Measurements from ENCODE around the gene SPAG16.
"Not testable (repeated sequence)": the region's sequence is repeated elsewhere in the genome, so short reads cannot be mapped to it uniquely, and the experiment has no call there.

Gene SPAG16

DNA sequence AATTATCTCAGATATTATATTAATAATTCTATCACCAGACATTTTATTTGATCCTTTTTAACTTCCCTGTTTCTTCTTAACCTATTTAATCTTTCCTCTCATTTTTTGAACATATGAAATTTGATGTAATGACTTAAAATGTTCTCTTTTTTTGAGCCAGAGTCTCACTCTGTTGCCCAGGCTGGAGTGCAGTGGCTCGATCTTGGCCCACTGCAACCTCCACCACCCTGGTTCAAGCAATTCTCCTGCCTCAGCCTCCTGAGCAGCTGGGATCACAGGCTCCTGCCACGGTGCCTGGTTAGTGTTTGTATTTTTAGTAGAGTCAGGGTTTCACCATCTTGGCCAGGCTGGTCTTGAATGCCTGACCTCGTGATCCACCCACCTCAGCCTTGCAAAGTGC lies 404.6 kb downstream of the SPAG16 start:
- DNase-seq (ENCODE audit: low read depth in 1 of 2, low spot score in 1 of 2) = not testable (repeated sequence)

DNA sequence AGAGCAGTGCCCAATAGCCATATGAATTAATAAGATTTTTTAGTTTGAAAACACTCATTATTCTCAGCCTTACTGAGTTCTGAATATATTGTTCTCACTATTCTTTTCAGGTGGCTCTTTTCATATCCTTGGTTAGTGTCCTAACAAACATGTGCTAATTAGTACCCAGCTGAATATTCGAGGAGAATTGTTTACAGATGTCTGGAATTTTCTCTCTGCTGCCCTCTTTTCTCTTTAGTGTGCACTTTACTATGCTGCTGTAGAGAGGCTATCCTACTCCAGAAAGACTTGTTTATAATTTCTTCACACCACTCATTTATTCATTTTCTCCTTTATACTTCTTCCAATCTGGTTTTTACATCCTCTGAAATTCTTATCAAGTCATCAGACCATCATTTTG lies 405.3 kb downstream of the SPAG16 start:
- DNase-seq (ENCODE audit: low read depth in 1 of 2, low spot score in 1 of 2) = no peak

GRCh38 chr2:213691351-213691750 lies 407.1 kb downstream of the SPAG16 start:
- DNase-seq (ENCODE audit: low read depth in 1 of 2, low spot score in 1 of 2) = no peak

DNA sequence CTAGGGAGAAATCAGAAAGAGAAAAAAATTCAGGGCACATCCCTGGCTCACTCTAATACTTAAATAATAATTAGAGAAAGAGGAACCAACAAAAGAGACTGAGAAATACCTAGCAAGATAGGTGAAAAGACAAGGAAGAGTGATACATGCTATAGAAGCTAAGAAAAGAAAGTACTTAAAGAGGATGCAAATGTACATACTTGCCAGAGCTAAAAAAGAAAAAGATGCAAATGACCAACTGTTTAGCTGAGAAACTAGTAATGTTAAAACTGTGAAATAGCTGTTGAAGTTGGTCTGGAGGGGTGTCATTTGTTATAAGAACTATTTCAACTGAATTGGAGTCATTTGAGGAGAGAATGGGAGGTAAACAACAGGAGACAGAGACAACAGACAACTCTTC lies 412.2 kb downstream of the SPAG16 start:
- no peak for DNase-seq (ENCODE audit: low read depth in 1 of 2, low spot score in 1 of 2)

DNA sequence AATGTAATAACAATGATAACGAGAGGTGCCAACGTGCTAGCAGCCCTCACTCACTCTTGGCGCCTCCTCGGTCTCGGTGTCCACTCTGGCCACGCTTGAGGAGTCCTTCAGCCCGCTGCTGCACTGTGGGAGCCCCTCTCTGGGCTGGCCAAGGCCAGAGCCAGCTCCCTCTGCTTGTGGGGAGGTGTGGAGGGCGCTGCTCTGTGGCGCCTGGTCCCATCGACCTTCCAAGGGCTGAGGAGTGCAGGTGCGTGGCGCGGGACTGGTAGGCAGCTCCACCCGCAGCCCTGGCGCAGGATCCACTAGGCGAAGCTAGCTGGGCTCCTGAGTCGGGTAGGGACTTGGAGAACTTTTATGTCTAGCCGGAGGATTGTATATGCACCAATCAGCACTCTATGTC lies 417.1 kb downstream of the SPAG16 start:
- not testable (repeated sequence) for DNase-seq (ENCODE audit: low read depth in 1 of 2, low spot score in 1 of 2)

GRCh38 chr2:213703406-213704098 lies 419.3 kb downstream of the SPAG16 start:
- no peak for DNase-seq (ENCODE audit: low read depth in 1 of 2, low spot score in 1 of 2)

DNA sequence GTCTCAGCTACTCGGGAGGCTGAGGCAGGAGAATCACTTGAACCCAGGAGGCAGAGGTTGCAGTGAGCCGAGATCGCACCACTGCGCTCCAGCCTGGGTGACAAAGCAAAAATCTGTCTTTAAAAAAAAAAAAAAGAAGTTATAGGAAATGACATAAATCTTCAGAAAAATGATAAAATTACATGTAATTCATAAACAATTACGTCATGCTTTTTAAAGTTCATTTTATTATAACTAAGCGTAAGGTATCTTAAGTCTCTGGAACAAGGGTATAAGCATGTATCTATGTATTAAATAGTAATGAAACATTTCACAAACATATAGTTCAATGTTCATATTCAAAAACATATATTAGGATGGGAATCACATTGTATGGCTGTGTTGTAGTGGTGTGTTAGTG lies 425.9 kb downstream of the SPAG16 start:
- no peak for DNase-seq (ENCODE audit: low read depth in 1 of 2, low spot score in 1 of 2)

GRCh38 chr2:213718411-213718810 lies 434.1 kb downstream of the SPAG16 start:
- DNase-seq (ENCODE audit: low read depth in 1 of 2, low spot score in 1 of 2) = not testable (repeated sequence)

- no peak for DNase-seq (ENCODE audit: low read depth in 1 of 2, low spot score in 1 of 2)
Observed at GRCh38 chr2:213722565-213722964, 438.3 kb downstream of the SPAG16 start.

- DNase-seq (ENCODE audit: low read depth in 1 of 2, low spot score in 1 of 2) = no peak
Observed at GRCh38 chr2:213723041-213723560, 438.8 kb downstream of the SPAG16 start.

- DNase-seq (ENCODE audit: low read depth in 1 of 2, low spot score in 1 of 2) = no peak
Observed at GRCh38 chr2:213723707-213724106, 439.4 kb downstream of the SPAG16 start.

GRCh38 chr2:213726101-213726500 lies 441.8 kb downstream of the SPAG16 start:
- no peak for DNase-seq (ENCODE audit: low read depth in 1 of 2, low spot score in 1 of 2)

DNA sequence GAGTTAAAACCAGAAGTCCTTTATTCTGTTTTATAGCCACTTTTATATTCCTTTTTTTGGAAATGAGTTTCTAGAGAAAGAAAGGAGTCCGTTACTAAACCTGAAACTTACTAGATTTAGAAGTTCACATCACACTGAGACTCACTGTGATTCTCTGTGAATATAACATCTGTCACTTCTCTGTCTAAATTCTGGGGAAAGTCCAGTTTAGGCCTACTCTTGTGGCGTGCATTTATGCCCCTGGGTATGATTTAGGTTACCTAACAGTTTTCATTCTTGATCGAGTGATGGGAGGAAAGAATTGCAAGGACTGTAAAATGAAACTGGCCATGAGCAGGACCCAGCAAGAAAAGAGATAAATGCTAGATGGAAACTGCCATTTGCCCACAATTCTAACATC lies 449.6 kb downstream of the SPAG16 start:
- DNase-seq (ENCODE audit: low read depth in 1 of 2, low spot score in 1 of 2) = no peak

GRCh38 chr2:213740453-213740852 lies 456.2 kb downstream of the SPAG16 start:
- DNase-seq (ENCODE audit: low read depth in 1 of 2, low spot score in 1 of 2) = no peak

GRCh38 chr2:213751446-213751845 lies 467.2 kb downstream of the SPAG16 start:
- no peak for DNase-seq (ENCODE audit: low read depth in 1 of 2, low spot score in 1 of 2)

DNA sequence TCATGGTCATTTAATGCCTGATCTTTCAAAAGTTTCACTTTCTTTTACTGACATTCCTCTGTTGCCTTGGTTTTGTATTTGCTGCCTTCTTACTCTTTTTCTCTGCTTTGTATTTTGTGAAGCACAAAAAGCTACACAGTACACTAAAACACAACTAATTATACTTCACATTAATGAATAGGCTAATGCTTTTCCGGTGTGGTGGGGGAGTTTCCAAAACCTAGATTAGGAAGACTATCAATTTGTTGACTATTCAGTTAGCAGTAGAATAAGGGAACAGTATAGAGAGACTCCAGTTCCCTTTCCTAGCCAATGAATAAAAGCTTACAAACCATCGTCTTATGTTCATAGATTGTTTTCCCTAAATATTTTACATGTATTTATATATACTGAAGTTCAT lies 468.3 kb downstream of the SPAG16 start:
- DNase-seq (ENCODE audit: low read depth in 1 of 2, low spot score in 1 of 2) = no peak

- no peak for DNase-seq (ENCODE audit: low read depth in 1 of 2, low spot score in 1 of 2)
Observed at GRCh38 chr2:213757525-213757924, 473.3 kb downstream of the SPAG16 start.

DNA sequence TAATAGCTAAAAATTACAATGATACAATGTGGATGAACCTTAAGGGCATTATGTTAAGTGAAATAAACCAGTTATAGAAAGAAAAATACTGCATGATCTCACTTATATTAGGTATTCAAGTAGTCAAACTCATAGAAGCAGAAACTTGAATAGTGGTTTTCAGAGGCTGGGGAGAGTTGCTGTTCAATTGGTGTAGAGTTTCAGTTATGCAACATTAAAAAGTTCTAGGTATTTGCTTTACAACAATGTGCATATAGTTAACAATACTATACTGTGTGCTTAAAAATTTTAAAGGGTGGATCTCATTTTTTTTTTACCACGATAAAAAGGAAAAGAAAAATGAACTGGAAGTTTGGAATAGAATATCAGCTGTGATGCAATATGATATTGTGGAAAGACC lies 479.1 kb downstream of the SPAG16 start:
- DNase-seq (ENCODE audit: low read depth in 1 of 2, low spot score in 1 of 2) = no peak

DNA sequence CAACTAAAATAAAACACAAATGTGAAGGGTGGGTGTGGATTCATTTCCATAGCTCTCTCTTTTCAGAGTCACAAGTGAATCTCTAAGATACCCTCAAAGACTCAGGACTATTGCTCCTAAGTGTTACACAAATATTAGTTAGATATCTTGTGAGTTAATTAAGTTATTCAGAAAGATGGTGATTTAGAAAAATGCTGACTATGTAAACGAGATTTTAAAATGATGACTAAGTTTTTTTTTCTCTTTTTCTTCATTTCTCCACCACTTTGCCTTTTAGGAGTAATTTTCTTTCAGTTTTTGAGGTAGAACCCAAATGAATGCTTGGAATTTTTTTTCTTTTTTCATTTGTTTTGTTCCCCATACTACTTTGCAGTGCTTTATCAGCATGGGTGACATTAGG lies 479.7 kb downstream of the SPAG16 start:
- no peak for DNase-seq (ENCODE audit: low read depth in 1 of 2, low spot score in 1 of 2)

DNA sequence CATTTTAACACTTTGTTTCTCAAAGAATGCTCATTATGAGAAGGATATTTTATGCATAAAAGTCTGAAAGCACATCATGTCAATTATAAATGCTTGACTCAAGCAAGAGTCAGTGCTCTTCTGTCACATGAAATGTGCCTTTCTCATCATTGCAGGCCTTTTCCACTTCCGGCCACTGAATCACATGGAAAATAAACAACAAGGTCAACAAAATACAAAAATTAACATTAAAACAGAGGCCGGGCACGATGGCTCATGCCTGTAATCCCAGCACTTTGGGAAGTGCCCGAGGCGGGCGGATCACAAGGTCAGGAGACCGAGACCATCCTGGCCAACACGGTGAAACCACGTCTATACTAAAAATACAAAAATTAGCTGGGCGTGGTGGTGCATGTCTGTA lies 480.6 kb downstream of the SPAG16 start:
- no peak for DNase-seq (ENCODE audit: low read depth in 1 of 2, low spot score in 1 of 2)

DNA sequence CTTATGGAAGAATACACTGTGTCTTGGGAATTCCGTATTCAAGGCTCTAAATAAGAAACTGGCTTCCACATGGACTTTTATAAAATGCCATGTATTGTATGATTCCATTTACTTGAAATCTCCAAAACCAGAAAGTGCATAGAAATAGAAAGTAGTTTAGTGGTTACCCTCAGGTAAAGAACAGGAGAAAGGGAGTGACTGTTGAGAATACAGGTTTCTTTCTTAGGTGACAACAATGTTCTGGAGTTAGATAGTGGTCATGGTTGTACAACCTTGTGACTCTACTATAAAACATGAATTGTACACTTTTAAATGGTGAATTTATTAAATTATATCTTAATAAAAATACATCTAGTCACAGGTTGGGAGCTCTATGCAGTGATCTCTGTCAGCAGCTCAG lies 481.8 kb downstream of the SPAG16 start:
- DNase-seq (ENCODE audit: low read depth in 1 of 2, low spot score in 1 of 2) = no peak

GRCh38 chr2:213766465-213766901 lies 482.2 kb downstream of the SPAG16 start:
- DNase-seq (ENCODE audit: low read depth in 1 of 2, low spot score in 1 of 2) = no peak

DNA sequence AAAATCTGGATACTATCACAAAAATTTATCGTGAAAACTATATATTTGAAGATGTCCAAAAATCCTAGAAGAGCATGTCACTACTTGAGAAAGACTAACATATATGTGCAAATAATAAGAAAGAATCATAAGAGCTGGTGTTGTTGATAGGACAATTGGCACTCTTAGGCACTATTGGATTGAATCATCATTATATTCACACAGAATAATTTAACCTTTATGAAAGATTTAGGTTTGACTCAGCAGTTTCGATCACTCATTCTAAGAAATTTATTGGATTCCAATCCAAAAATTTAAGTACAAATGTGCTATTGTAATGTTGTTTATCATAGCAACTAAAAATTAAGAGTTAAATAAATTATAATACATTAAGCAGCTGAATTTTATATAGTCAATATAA lies 503.6 kb downstream of the SPAG16 start:
- no peak for DNase-seq (ENCODE audit: low read depth in 1 of 2, low spot score in 1 of 2)
